Measurements from ENCODE around the gene SLC34A3.

DNA sequence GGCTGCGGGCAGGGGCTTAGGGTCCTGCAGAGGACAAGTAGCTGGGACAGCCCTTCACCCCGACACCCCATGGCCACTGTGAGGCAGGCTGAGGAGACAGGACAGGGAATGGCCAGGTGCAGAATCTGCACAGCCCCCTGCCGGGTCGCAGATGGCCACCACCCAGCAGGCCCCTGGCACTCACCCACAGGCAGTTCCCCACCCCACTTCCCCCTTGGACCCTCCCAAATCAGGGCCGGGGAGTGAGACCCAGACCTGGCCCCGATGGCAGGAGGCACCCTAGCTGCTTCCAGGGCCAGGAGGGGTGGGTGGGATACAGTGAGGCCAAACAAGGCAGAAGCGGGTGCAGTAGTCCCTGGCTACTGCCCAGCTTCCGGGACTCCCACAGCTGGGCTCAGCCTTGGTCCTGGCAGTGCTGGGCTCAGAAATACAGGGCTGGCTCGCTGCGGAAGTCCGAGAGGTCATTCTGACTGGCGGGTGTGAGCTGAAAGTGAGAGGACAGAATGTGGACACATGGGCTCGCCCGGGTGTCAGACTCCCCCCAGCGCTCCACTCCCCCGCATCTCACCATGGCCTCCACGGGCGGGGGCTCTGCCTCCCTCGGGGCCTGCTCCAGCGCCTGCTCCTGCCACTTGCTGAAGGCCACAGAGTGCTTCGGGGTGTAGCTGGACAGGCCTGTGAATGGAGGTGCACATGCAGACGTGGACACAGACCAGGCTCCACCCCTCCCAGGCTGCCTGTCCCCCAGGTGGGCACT, 38.8 kb upstream of the SLC34A3 start:
- no peak for TF ChIP-seq EZH2 (IDR thresholded peaks at IDR 0.05; ENCODE audit: insufficient read depth, low read length)
- no peak for TF ChIP-seq CTCF (IDR thresholded peaks at IDR 0.05; ENCODE audit: insufficient read depth, low read depth, low read length)
